GM18507 (cell line): ENCODE data around the gene SIMC1.
A peak's percentile ranks its signal among the peaks of the same experiment; 100 is the strongest.

Experiments
- DNase-seq: peaks from one replicate; pipeline ENCODE4 v3.0.0; 2011; ENCODE audit warnings: low read depth; ENCODE audit not compliant: insufficient read length; ENCODE audit errors: extremely low spot score
- FAIRE-seq: peaks from 2 replicates; lab custom pipeline; 2011; peaks lifted over from hg19 to GRCh38; lab: Jason Lieb, UNC

SIMC1 gene

DNA sequence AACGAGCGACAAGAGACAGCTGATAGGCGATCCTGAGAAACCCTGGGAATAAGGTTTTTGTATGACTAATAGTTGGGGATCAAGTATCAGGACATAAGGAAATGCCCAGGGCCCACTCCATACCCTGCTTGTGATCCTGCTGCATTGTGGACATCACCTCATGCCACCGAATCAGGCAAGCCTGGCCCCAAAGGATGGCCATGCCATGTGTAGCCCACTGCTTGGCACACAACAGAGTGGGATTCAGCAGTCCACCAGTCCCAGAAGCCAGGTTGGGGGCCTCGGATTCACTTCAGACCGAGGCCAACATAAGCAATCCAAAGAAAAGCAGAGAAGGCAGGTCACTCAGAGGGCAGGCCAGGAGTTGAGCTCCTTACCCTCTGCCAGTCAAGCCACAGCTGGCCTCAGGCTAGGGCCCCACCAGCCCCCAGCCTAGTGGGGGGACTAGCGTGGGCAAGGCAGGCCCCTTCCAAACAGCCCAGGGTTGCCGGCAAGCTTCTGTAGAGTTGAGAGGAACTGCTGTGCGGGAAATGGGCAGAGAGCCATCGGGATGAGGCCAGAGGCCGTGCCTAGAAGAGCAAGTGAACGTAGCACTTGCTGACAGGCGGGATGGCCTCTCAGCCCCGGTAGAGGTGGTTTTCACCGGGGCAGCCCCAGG lies 145.2 kb downstream of the SIMC1 start:
- FAIRE-seq, result no peak
- DNase-seq, result no peak

DNA sequence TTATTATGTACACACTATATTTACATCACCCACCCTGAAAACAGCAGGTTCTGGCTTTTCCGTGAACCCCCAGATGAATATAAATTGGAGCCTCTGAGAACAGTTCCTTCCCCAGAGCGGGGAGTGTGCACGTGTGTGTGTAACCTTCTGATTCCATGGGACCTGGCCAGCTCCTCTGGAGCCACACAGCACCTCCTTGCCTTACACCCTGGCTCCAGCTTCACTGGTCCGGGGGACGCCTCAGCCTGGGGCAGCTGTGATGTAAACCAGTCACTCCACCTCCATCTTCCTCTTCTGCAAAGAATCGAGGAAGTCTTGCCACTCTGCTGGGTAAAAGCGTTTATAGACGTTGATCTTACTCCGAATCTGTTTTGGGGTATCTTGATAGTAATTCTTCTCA lies 145.7 kb downstream of the SIMC1 start:
- no peak for FAIRE-seq
- no peak for DNase-seq

DNA sequence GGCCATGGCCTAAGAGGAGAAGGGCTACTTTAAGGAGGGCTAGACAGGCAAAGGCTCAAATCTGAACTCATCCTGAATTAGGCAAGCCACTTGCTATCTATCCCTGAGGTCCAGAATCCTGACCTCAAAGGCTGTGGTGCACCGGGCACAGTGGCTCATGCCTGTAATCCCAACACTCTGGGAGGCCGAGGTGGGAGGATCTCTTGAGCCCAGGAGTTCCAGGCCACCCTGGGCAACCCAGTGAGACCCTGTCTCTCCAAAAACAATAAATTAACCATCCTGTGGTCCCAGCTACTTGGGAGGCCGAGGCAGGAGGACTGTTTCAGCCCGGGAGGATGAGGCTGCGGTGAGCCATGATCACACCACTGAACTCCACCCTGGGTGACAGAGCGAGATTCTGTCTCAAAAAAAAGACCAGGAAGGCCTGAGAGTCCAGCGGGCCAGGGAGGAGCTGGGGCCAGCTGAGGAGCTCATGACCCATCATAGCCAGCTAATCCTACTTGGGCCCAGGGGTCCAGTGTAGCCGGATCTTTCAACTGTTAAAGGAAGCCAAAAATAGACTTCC lies 146.2 kb downstream of the SIMC1 start:
- no peak for FAIRE-seq

DNA sequence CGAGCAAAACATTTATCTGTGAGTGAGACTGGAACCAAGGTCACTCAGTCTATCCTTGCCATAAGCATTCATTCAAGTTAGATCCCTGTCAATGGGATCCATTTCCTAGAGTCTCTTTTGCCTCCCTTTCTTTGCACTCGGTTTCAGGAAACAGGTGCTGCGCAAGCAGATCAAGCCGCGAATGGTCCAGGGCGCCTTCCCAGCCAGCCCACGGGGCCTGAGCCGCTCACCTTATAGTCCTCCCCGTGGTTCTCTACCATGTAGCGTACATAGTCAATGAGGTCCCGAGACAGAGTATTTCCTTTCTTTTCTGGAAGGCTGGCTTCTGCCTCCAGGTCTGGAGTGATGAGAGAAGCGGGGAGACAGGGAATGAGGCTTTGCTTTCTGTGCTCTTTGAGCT lies 146.8 kb downstream of the SIMC1 start:
- no peak for FAIRE-seq
- DNase-seq, result no peak

More for the DNA sequence above, 146.2 kb downstream of the SIMC1 start:
- no peak for DNase-seq

DNA sequence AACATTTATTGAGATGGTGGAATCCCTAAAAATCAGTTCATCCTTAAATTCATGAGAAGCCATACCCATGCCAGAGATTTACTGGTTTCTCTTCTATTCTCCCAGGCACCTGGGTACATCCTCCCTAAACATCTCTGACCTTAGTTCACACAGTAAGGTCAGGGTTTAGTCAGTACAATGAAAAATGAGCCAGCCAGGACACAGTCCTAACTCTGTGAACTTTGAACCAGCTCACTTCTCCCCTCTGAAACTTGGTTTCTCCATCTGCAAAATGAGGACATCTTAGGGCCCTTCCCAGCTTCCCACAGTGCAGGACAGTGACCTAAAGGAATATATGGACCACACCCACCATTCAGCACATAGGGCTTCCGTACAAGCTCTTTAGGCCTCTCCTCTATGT lies 148.3 kb downstream of the SIMC1 start:
- DNase-seq, result no peak
- no peak for FAIRE-seq

DNA sequence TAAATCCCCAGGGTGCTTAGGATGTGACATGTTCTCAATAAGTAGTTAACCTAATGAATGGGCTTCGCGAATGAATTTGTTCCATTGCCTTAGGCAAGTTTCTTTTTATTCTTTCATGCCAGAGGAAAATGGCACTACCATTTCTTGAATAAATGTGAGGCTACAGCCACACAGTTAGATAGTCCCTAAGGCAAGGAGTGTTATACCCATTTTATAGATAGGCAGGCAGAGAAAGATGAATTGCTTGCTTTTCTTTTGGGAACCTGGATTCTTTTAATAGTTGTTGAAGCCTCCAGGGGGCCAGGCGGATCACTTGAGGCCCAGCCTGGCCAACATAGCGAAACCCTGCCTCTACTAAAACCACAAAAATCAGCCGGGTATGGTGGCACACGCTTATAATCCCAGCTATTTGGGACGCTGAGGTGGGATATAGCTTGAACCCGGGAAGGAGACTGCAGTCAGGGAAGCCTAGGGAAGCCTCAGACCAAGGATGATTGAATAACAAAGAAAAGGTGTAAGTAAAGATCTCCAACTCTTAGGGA lies 149.2 kb downstream of the SIMC1 start:
- DNase-seq (no peak), FAIRE-seq (no peak)

DNA sequence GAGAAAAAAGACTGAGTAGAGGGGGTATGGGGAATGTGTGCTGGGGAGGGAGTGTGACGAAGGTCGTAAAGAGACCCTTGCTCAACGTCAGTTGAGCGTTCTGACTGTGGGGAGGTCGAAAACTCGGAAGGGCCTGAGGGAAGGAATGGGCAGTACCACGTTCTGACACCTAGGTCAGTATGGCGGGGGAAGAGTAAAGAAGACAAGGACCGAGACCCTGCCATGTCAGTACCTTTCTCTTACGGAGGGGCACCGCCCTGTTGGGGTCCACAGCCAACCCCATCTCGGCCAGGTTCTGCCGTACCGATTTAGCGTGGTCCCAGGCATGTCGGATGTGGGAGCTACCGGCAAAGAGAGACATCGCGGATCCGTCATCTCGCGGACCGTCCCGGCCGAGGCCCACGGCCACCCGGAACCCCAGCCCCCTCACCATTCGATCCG lies 149.8 kb downstream of the SIMC1 start:
- no peak for FAIRE-seq
- no peak for DNase-seq

DNA sequence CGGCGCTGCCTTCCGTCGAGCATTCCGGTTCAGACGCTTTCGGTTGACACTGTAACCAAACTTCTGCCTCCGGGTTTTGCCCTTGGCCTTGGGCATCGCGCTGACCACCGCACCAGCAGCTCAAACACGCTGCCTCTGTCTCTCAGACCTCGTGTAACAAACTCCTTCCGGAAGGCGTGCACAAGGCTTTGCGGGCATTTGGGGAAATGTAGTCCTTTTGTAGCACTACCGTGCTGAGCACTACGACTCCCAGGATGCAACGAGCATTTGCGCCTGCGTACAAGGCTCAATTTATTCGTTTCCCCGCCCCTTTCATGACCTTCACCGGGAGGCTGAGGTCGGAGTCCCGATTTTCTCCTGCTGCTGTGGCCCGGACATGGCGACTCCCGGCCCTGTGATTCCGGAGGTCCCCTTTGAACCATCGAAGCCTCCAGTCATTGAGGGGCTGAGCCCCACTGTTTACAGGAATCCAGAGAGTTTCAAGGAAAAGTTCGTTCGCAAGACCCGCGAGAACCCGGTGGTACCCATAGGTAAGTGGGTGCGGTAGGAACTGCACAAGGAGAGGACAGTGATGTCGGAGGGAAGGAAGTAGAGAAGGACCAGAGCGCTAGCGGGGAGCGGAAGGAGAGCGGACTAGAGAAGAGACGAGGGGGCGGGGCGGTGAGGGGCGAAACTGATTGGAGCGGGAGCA lies 150.4 kb downstream of the SIMC1 start, which contains the start of the genes HIGD2A and NOP16:
Gene HIGD2A (plus strand): TSS at position 308 of the 691 bp plus-strand sequence. CDS start 69 bp downstream, at position 377.
Gene NOP16 (minus strand): TSS at position 155 of the 691 bp plus-strand sequence. CDS start 59 bp downstream, at position 96.
- DNase-seq, result peak; percentile 93
- FAIRE-seq, result peak; percentile 99

DNA sequence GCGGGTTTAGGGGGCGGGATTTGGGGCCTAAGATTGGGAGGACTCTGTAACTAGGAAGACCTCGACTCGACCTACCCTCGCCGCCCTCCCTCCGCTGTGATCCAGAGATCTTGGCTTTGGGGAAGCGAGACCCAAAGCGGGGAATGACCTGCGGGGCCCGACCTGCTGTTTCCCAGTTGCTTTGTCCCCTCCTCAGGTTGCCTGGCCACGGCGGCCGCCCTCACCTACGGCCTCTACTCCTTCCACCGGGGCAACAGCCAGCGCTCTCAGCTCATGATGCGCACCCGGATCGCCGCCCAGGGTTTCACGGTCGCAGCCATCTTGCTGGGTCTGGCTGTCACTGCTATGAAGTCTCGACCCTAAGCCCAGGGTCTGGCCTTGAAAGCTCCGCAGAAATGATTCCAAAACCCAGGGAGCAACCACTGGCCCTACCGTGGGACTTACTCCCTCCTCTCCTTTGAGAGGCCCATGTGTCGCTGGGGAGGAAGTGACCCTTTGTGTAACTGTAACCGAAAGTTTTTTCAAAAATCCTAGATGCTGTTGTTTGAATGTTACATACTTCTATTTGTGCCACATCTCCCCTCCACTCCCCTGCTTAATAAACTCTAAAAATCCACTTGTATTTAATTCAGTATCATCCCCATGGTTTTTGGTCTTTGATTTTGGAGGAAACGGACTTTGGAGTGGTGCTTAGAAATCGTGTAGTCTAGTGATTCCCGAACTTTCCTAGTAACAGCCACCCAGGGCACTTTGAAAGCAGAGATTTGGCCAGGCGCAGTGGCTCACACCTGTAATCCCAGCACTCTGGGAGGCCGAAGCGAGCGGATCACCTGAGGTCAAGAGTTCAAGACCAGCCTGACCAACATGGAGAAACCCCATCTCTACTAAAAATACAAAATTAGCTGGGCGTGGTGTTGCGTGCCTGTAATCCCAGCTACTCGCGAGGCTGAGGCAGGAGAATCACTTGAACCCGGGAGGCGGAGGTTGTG lies 151.2 kb downstream of the SIMC1 start:
- DNase-seq, result no peak
- peak; percentile 52 for FAIRE-seq

DNA sequence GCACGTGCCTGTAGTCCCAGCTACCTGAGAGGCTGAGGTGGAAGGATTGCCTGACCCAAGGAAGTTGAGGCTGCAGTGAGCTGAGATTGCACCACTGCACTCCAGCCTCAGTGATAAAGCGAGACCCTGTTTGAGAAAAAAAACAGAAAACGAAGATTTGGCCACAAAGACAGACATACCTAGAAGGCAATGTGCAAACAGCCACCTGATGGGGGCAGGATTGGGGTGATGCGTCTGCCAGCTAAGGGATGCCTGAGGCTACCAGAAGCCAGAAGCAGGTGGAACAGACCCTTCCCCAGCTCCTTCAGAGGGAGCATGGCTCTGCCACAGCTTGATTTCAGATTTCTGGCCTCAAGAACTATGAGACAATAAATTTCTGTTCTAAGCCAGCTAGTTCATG lies 153.3 kb downstream of the SIMC1 start:
- DNase-seq (no peak), FAIRE-seq (no peak)

DNA sequence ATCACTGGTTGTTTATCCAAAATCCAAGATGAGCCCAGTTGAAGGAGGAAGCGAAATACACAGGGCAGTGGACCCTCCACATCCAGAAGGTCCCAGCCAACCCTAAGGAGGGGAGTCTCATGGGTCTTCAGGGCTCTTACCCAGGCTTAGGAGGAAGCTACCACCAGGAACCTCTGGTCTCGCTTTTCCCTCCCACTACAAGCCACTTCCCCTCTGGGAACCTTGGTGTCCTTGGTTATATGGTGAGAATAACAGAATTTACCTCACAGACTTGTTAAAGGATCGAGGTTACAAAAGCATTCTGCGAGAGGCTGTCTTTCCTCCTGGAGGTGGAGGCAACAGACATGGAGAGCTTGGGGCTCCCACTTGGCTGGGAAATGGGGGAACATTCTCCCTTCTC lies 153.8 kb downstream of the SIMC1 start:
- DNase-seq, result no peak
- FAIRE-seq, result no peak

DNA sequence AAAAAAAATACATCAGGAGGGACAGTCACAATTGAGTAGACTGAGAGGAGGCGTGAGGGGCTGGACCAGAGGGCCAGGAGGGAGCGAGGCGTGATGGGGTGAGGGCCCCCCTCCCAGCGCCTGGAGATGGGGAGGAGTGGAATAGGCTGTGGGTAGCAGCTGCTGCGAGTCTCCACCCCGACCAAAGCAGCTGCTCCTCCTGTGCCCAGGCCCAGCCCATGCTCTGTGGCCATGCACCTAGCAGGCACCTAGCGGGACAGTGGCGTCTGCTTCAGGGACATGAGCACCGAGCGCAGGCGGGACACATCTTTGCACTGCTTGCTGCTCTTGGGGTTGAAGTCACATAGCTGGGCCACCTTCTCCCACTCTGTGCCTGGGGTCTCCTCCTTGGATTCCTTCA lies 154.3 kb downstream of the SIMC1 start:
- no peak for DNase-seq
- no peak for FAIRE-seq

DNA sequence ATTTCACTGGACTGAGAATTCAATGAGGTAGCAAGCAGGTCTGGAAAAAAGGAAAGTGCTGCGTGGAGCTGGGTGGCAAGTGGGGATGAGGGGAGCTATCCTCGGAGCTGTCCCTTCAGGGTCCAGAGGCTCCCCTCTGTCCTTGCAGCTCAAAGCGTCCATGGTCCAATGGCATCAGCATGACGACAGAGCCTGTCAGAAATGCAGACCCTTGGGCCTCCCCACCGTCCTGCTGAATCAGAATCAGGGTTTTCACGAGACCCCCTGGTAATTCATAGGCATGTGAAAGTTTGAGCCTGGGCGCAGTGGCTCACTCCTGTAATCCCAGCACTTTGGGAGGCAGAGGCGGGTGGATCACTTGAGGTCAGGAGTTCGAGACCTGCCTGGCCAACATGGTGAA lies 155.9 kb downstream of the SIMC1 start:
- no peak for FAIRE-seq
- no peak for DNase-seq

DNA sequence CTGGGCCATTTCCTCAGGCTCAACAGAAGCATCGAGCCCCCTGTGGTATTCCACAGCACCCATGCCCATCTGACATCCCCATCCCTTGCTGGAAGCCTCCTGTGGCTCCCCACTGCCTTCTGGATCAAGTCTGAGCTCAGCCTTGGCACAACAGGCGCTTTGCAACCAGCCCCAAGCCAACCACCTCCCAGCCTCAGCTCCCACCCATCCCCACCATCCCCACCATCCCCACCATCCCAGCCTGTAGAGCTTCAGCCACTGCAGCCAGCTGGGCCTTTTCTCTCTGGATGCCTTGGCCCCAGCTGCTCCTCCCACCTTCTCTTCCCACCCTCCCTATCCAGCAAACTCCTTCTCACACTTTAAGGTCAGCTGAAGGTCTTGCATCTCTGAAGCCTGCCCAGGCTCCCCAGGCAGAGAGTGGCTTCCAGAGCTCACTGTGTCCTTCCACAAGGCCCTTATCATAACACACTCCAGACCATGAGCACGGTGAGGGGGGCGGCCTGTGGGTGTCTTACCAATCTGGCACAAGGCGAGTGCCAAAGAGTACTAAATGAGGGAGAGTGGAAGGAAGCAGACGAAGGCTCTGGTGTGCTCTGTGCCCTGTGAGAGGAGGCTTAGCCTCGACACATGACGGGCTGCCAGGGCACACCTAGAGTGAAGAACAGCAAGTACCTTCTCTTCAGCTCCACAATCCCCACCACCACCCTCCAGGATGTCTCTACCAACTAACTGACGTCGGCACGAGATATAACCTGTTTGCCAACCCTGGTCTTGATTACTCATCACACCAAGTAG lies 156.9 kb downstream of the SIMC1 start:
- no peak for DNase-seq
- FAIRE-seq, result no peak
